K562 (cell line): ENCODE measurements around the gene HMCN2. TPM values are rescaled to one million over a fixed set of nuclear protein-coding genes. Genes with fewer than 3 reads are reported as not detected.

Experiments used
- ATAC-seq: fragments of 200-7000 bp; cut with Tn5 transposase; 3 replicates; pipeline ENCODE4 v1.9.1; 2020; ENCODE audit warnings: moderate library complexity
- BruUV-seq: library from RNA; stranded (reverse); fragments of 400-500 nt; replicated peaks from 2 replicates; lab custom pipeline; 2021; lab: Mats Ljungman, UMichigan
- CTCF ChIA-PET: fragments of 300-600 bp; formaldehyde crosslinking; extraction: SDS; loops from one replicate; lab custom pipeline; 2021; ENCODE audit warnings: low intra/inter-chr PET ratio; lab: Yijun Ruan, JAX
- POLR2A ChIA-PET: fragments of 300-600, 350-650 bp; sonication (Branson Sonifier 250); formaldehyde crosslinking; extraction: SDS; loops from one replicate; lab custom pipeline; 2021; ENCODE audit warnings: antibody characterized with exemption, inconsistent platforms; lab: Yijun Ruan, JAX
- DNase-seq, 4 experiments: peaks; one replicate each; pipeline versions ENCODE4 v3.0.0 to v3.0.0-alpha.2; 2011 to 2018; ENCODE audit warnings: low spot score in 3 of 4, mixed read lengths in 3 of 4; ENCODE audit errors: extremely low read depth in 1 of 4
- FAIRE-seq: peaks from 2 replicates; lab custom pipeline; 2011; peaks lifted over from hg19 to GRCh38; lab: Jason Lieb, UNC
- H2AFZ ChIP-seq: 2 replicates; pipeline ENCODE4 v1.6.0; 2011; ENCODE audit warnings: low read depth, low read length, control low read depth, inconsistent platforms
- H3K27ac ChIP-seq: fragments of 200-600 bp; 3 replicates; pipeline ENCODE4 v1.8.0; 2011; ENCODE audit warnings: low read depth, mild to moderate bottlenecking, control low read depth, inconsistent platforms, low read length, moderate library complexity, mixed read lengths; ENCODE audit errors: extremely low read depth
- H3K27me3 ChIP-seq, 2 experiments: fragments of 300-600 bp in 1 of 2; 2 replicates in 1 of 2; 3 replicates in 1 of 2; pipeline versions ENCODE4 v1.6.0 to v1.8.0; 2011; ENCODE audit warnings: inconsistent platforms in 2 of 2, low read length in 2 of 2, mild to moderate bottlenecking in 1 of 2, mixed read lengths in 1 of 2, moderate library complexity in 1 of 2; ENCODE audit not compliant: control insufficient read depth in 2 of 2, insufficient read depth in 2 of 2
- H3K36me3 ChIP-seq: fragments of 300-600 bp; 3 replicates; pipeline ENCODE4 v1.8.0; 2011; ENCODE audit warnings: mild to moderate bottlenecking, low read length, inconsistent platforms; ENCODE audit not compliant: control insufficient read depth, insufficient read depth
- H3K4me1 ChIP-seq, 2 experiments: fragments of 200-600 bp in 1 of 2; replicated peaks in 1 of 2; 2 replicates in 1 of 2; 3 replicates in 1 of 2; pipeline versions ENCODE4 v1.5.1 to v1.8.0; 2011; ENCODE audit warnings: inconsistent platforms in 2 of 2, low read length in 2 of 2, mild to moderate bottlenecking in 1 of 2, mixed read lengths in 1 of 2, moderate library complexity in 1 of 2; ENCODE audit not compliant: control insufficient read depth in 2 of 2, insufficient read depth in 2 of 2
- H3K4me2 ChIP-seq: 2 replicates; pipeline ENCODE4 v1.6.1; 2011; ENCODE audit warnings: low read length, control low read depth, inconsistent platforms, mixed read lengths; ENCODE audit not compliant: insufficient read depth
- H3K4me3 ChIP-seq: fragments of 200-600 bp; sonication (generic), shearing (Covaris generic); 2 replicates; pipeline ENCODE4 v1.5.1; 2016; ENCODE audit warnings: control low read depth, inconsistent platforms
- H3K79me2 ChIP-seq: fragments of 200-600 bp; 3 replicates; pipeline ENCODE4 v1.8.0; 2011; ENCODE audit warnings: low read length, inconsistent platforms; ENCODE audit not compliant: control insufficient read depth, insufficient read depth
- H3K9ac ChIP-seq, 2 experiments: 2 replicates each; pipeline versions ENCODE4 v1.6.0 to v1.6.1; 2011; ENCODE audit warnings: low read depth in 2 of 2, low read length in 2 of 2, control low read depth in 1 of 2, inconsistent platforms in 1 of 2, mild to moderate bottlenecking in 1 of 2, mixed read lengths in 1 of 2; ENCODE audit not compliant: insufficient read depth in 1 of 2
- H3K9me1 ChIP-seq: one replicate; pipeline ENCODE4 v1.6.0; 2011; ENCODE audit warnings: inconsistent platforms, mild to moderate bottlenecking, low read length, moderate library complexity; ENCODE audit not compliant: control insufficient read depth, insufficient read depth
- H3K9me3 ChIP-seq: replicated peaks from 2 replicates; pipeline ENCODE4 v1.5.1; 2011; ENCODE audit warnings: low read depth, low read length, inconsistent platforms; ENCODE audit not compliant: control insufficient read depth, insufficient read depth
- H4K20me1 ChIP-seq: replicated peaks from 2 replicates; pipeline ENCODE4 v1.6.1; 2011; ENCODE audit warnings: low read length, inconsistent platforms, mixed read lengths; ENCODE audit not compliant: control insufficient read depth, insufficient read depth
- CTCF ChIP-seq, 3 experiments: IDR thresholded peaks in 2 of 3; conservative IDR thresholded peaks in 1 of 3; 2 replicates each; pipeline ENCODE4 v1.5.1; 2011 to 2012; ENCODE audit warnings: low read length in 3 of 3, mild to moderate bottlenecking in 3 of 3, control low read depth in 2 of 3, improper control_type of control experiment in 1 of 3, inconsistent platforms in 1 of 3, low read depth in 1 of 3, mixed read lengths in 1 of 3, moderate library complexity in 1 of 3; ENCODE audit not compliant: insufficient read depth in 2 of 3
- DIDO1 ChIP-seq: fragments of 450-650 bp; IDR thresholded peaks from 2 replicates; pipeline ENCODE4 v1.6.1; 2016; ENCODE audit warnings: low read depth, missing biosample characterization, missing genetic modification characterization
- PHB2 ChIP-seq: fragments of 450-650 bp; IDR thresholded peaks from 2 replicates; pipeline ENCODE4 v1.6.1; 2017; ENCODE audit warnings: low read depth
- PHF20 ChIP-seq: fragments of 450-650 bp; IDR thresholded peaks from 2 replicates; pipeline ENCODE4 v1.6.1; 2018; ENCODE audit not compliant: partially characterized antibody
- RAD21 ChIP-seq, 2 experiments: fragments of 250-450 bp in 1 of 2; fragments of 450-650 bp in 1 of 2; sonication (Bioruptor Pico) in 1 of 2; formaldehyde crosslinking in 1 of 2; IDR thresholded peaks in 1 of 2; conservative IDR thresholded peaks in 1 of 2; 2 replicates each; pipeline versions ENCODE4 v1.4.0 to v1.8.0; 2020 to 2022; ENCODE audit warnings: mild to moderate bottlenecking in 2 of 2, moderate library complexity in 1 of 2
- ZNF253 ChIP-seq: fragments of 250-450 bp; sonication (Bioruptor Pico); conservative IDR thresholded peaks from 2 replicates; pipeline ENCODE4 v1.6.1; 2021; ENCODE audit warnings: mild to moderate bottlenecking
- WGBS: fragments of 100-300 bp; shearing (Covaris generic); methylation state at CpG from one replicate; pipeline ENCODE4 v1.1.6; 2016; ENCODE audit warnings: low coverage, mixed read lengths; ENCODE audit not compliant: insufficient coverage; ENCODE audit errors: missing lambda C conversion rate; 5-methylcytosine and 5-hydroxymethylcytosine counted together
- in situ Hi-C: fragments of 300-500 bp; cut with MboI; formaldehyde crosslinking; loops from 4 replicates; pipeline ENCODE4 v1.15.0; 2018; ENCODE audit warnings: inconsistent platforms, mixed read lengths
- intact Hi-C: fragments of 100-400 bp; cut with micrococcal nuclease; formaldehyde crosslinking; loops from 2 replicates; pipeline ENCODE4 v1.14.2; 2022
- polyA plus RNA-seq, 8 experiments: library from polyadenylated mRNA; depleted of rRNA in 4 of 8; stranded (reverse) in 5 of 8; unstranded in 3 of 8; fragments of >200 nt; fragmentation: Nextera tagmentation in 2 of 8; fragmentation: Illumina TruSeq in 1 of 8; extraction: Ambion mirVana in 2 of 8; extraction: Trizol in 1 of 8; gene quantifications; 2 replicates each; pipeline versions ENCODE4 v1.2.1 to v1.2.3, GENCODE V29; 2011 to 2014; ENCODE audit warnings: inconsistent platforms in 1 of 8, missing spikeins in 1 of 8
- total RNA-seq, 7 experiments: library from RNA; depleted of rRNA in 6 of 7; stranded (reverse); fragments of >200 nt in 6 of 7; fragmentation: Illumina TruSeq in 2 of 7; extraction: Trizol in 2 of 7; gene quantifications; 2 replicates each; pipeline versions ENCODE4 v1.2.1 to v1.2.3, GENCODE V29; 2011 to 2021; ENCODE audit warnings: low replicate concordance in 1 of 7

Gene HMCN2
- total and polyA plus RNA-seq, 9 of the 15 experiments (the other 6 are each of a cell fraction or from before 2014, with no cell fraction given): 0.01 TPM; not detected in 8

- intact Hi-C loops (loop anchor here (10.0 kb wide), 2 partner anchors 103 to 463 kb away; no protein-coding TSS in a partner anchor), in situ Hi-C loops (loop anchor here (5.0 to 25.0 kb wide), 2 partner anchors 236 to 686 kb away; partner anchors contain the start of gene PRRX2)
- Histone ChIP-seq H3K4me3 (no peak overlapping the region), H3K36me3 (no peaks in the 10 kb centered on the region; the same call in 2 of the 3 replicates), H3K27ac (no peak overlapping the region), H3K9me3 (no peaks in the 10 kb centered on the region; the same call in 1 of the 2 replicates), H3K9me1 (no peaks in the 10 kb centered on the region), H4K20me1 (peaks cover 9% of the 10 kb centered on the region), H3K9ac (no peak overlapping the region), H3K4me1 (peaks cover 0 to 32% of the 10 kb centered on the region in 2 experiments; a peak in 2 of 5 replicates), H3K27me3 (peaks cover 2 to 25% of the 10 kb centered on the region in 2 experiments; a peak in 3 of 5 replicates), H3K79me2 (no peaks in the 10 kb centered on the region), H2AFZ (no peak overlapping the region), H3K4me2 (no peak overlapping the region)
- WGBS: 0% methylated on average over 6 of the region's 6 CpGs
- no TSS peak for BruUV-seq
- TF ChIP-seq PHB2 (no peak), ZNF253 (CRISPR knock-in tag) (no peak), CTCF (IDR thresholded peaks at IDR 0.05 in 2 of 3, conservative IDR thresholded peaks at IDR 0.05 in 1 of 3; ENCODE audit: insufficient read depth in 2 of 3, low read depth in 1 of 3, low read length in 3 of 3) (peak in 2 of 3 experiments; percentile 10 to 12; a peak in 1 of 6 replicates), DIDO1 (tag) (no peak), PHF20 (no peak), RAD21 (CRISPR knock-in tag; conservative IDR thresholded peaks at IDR 0.05 in 1 of 2, IDR thresholded peaks at IDR 0.05 in 1 of 2) (0 out of 4 replicates have a peak, but pooled peaks of 1 of the 2 experiments have one; percentile 14)
- FAIRE-seq (no peak), ATAC-seq (peak; percentile 37; the same call in 1 of the 3 replicates), DNase-seq (no peak)
- CTCF ChIA-PET: no interaction called here
- POLR2A ChIA-PET: no interaction called here
Measured at GRCh38 chr9:130347931-130348330, 82.4 kb downstream of the HMCN2 start.
